ENCODE data around the gene OR10H4. TPM values are rescaled to one million over a fixed set of nuclear protein-coding genes. Genes with fewer than 3 reads are reported as not detected.
"Not testable (repeated sequence)": the region's sequence is repeated elsewhere in the genome, so short reads cannot be mapped to it uniquely, and the experiment has no call there.

Gene OR10H4
- total and polyA plus RNA-seq, 2 donors (not counting 1 experiment from before 2014, with no cell fraction given) = not detected

DNA sequence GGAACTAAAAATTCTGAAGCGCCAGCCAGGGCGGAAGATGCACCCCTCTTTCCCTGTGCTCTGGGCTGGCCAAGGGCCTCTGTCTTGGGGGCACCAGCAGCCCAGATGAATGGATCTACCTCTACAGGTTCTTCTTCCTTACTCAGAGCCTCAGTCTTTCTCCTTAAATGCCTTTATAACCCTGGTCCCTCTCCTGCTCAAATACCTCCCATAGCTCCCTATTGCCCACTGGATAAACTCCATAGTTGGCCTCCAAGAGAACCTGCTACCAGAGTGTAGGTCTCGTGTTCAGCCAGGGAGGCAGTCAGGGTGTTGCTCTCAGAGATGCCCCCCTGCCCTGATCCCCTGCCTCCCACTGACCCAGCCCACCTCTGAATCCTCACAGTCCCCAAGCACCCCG is 30.5 kb downstream of the OR10H4 start:
- Histone ChIP-seq H3K4me1 (ENCODE audit: control insufficient read depth, extremely low read depth, insufficient read depth, low read length) (no peaks in the 10 kb centered on the region), H3K36me3 (ENCODE audit: control insufficient read depth, insufficient read depth, low read length) (no peaks in the 10 kb centered on the region), H3K4me2 (ENCODE audit: extremely low read depth, insufficient read depth, low read length) (no peak overlapping the region), H3K9me3 (ENCODE audit: control insufficient read depth, insufficient read depth, low read depth, low read length) (no peaks in the 10 kb centered on the region), H3K27me3 (ENCODE audit: control insufficient read depth, insufficient read depth, low read length) (no peaks in the 10 kb centered on the region), H3K4me3 (replicated peaks in 1 of 4; ENCODE audit: control extremely low read depth in 1 of 4, insufficient read depth in 1 of 4, low read depth in 3 of 4, low read length in 4 of 4) (no peak overlapping the region), H3K27ac (ENCODE audit: insufficient read depth, low read length) (no peak overlapping the region), H4K20me1 (ENCODE audit: control insufficient read depth, extremely low read depth, insufficient read depth, low read length) (no peaks in the 10 kb centered on the region), H3K79me2 (ENCODE audit: control insufficient read depth, insufficient read depth, low read length) (no peaks in the 10 kb centered on the region), H2AFZ (ENCODE audit: low read length) (no peak overlapping the region), H3K9ac (ENCODE audit: insufficient read depth, low read length) (no peak overlapping the region)
- TF ChIP-seq EZH2 (IDR thresholded peaks at IDR 0.05; ENCODE audit: low read length, missing control alignments) (no peak), CTCF (conservative IDR thresholded peaks at IDR 0.05 in 1 of 2, IDR thresholded peaks at IDR 0.05 in 1 of 2; ENCODE audit: low read depth in 1 of 2, low read length in 2 of 2) (no peak)
- no peak for DNase-seq (ENCODE audit: low read depth in 2 of 2)

DNA sequence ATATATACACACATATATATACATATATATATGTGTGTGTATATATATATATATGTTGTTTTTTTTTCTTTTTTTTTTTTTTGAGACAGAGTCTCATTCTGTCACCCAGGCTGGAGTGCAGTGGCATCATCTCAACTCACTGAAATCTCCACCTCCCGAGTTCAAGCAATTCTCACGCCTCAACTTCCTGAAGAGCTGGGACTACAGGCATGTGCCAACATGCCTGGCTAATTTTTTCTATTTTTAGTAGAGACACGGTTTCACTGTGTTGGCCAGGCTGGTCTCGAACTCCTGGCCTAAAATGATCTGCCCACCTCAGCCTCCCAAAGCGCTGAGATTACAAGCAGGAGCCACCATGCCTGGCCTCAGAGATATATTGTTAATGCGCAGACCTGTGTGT is 37.0 kb downstream of the OR10H4 start:
- DNase-seq (ENCODE audit: low read depth in 2 of 2); H3K4me1 ChIP-seq (ENCODE audit: control insufficient read depth, extremely low read depth, insufficient read depth, low read length); H4K20me1 ChIP-seq (ENCODE audit: control insufficient read depth, extremely low read depth, insufficient read depth, low read length); H3K36me3 ChIP-seq (ENCODE audit: control insufficient read depth, insufficient read depth, low read length); H3K4me2 ChIP-seq (ENCODE audit: extremely low read depth, insufficient read depth, low read length); H3K4me3 ChIP-seq (replicated peaks in 1 of 4; ENCODE audit: control extremely low read depth in 1 of 4, insufficient read depth in 1 of 4, low read depth in 3 of 4, low read length in 4 of 4); H3K9me3 ChIP-seq (ENCODE audit: control insufficient read depth, insufficient read depth, low read depth, low read length); H3K27me3 ChIP-seq (ENCODE audit: control insufficient read depth, insufficient read depth, low read length); H3K9ac ChIP-seq (ENCODE audit: insufficient read depth, low read length); H3K79me2 ChIP-seq (ENCODE audit: control insufficient read depth, insufficient read depth, low read length); H3K27ac ChIP-seq (ENCODE audit: insufficient read depth, low read length); H2AFZ ChIP-seq (ENCODE audit: low read length): not testable (repeated sequence)

- TF ChIP-seq CTCF (conservative IDR thresholded peaks at IDR 0.05 in 1 of 2, IDR thresholded peaks at IDR 0.05 in 1 of 2; ENCODE audit: low read depth in 1 of 2, low read length in 2 of 2) = no peak
- no peak for TF ChIP-seq EZH2 (IDR thresholded peaks at IDR 0.05; ENCODE audit: low read length, missing control alignments)
- no peaks in the 10 kb centered on the region for H3K27me3 ChIP-seq (ENCODE audit: control insufficient read depth, insufficient read depth, low read length)
- no peak overlapping the region for H3K4me2 ChIP-seq (ENCODE audit: extremely low read depth, insufficient read depth, low read length)
- H4K20me1 ChIP-seq (ENCODE audit: control insufficient read depth, extremely low read depth, insufficient read depth, low read length) = no peaks in the 10 kb centered on the region
- H3K9me3 ChIP-seq (ENCODE audit: control insufficient read depth, insufficient read depth, low read depth, low read length) = no peaks in the 10 kb centered on the region
- no peaks in the 10 kb centered on the region for H3K36me3 ChIP-seq (ENCODE audit: control insufficient read depth, insufficient read depth, low read length)
- no peak overlapping the region for H2AFZ ChIP-seq (ENCODE audit: low read length)
- H3K79me2 ChIP-seq (ENCODE audit: control insufficient read depth, insufficient read depth, low read length) = no peaks in the 10 kb centered on the region
- no peak for DNase-seq (ENCODE audit: low read depth in 2 of 2)
- H3K4me3 ChIP-seq (replicated peaks in 1 of 4; ENCODE audit: control extremely low read depth in 1 of 4, insufficient read depth in 1 of 4, low read depth in 3 of 4, low read length in 4 of 4) = no peak overlapping the region
- H3K4me1 ChIP-seq (ENCODE audit: control insufficient read depth, extremely low read depth, insufficient read depth, low read length) = no peaks in the 10 kb centered on the region
- H3K27ac ChIP-seq (ENCODE audit: insufficient read depth, low read length) = no peak overlapping the region
- H3K9ac ChIP-seq (ENCODE audit: insufficient read depth, low read length) = no peak overlapping the region
Observed at GRCh38 chr19:15986701-15987100, 37.9 kb downstream of the OR10H4 start.
